AG04449 (cell line): ENCODE results near the gene ARID4B.

Source experiments
- CTCF ChIA-PET: fragments of 350-600 bp; formaldehyde crosslinking; extraction: SDS; loops from one replicate; lab custom pipeline; 2021; ENCODE audit warnings: antibody characterized with exemption; lab: Yijun Ruan, JAX
- POLR2A ChIA-PET: fragments of 400-600, 350-600 bp; formaldehyde crosslinking; extraction: SDS; loops from one replicate; lab custom pipeline; 2020; ENCODE audit warnings: antibody characterized with exemption, inconsistent platforms; lab: Yijun Ruan, JAX
- DNase-seq: peaks from one replicate; pipeline ENCODE4 v3.0.0-alpha.2; 2010; ENCODE audit warnings: low read depth, low spot score
- H3K4me3 ChIP-seq: 2 replicates; pipeline ENCODE4 v1.5.1; 2011; ENCODE audit warnings: low read depth, mild to moderate bottlenecking, control low read depth, low read length
- TF ChIP-seq, protein P1 (sequence below): IDR thresholded peaks from one replicate; pipeline ENCODE4 v1.5.1; 2011; ENCODE audit warnings: mild to moderate bottlenecking, moderate library complexity, low read length, control low read depth, inconsistent platforms; ENCODE audit not compliant: insufficient read depth; ENCODE audit errors: missing control alignments

The ARID4B gene

DNA sequence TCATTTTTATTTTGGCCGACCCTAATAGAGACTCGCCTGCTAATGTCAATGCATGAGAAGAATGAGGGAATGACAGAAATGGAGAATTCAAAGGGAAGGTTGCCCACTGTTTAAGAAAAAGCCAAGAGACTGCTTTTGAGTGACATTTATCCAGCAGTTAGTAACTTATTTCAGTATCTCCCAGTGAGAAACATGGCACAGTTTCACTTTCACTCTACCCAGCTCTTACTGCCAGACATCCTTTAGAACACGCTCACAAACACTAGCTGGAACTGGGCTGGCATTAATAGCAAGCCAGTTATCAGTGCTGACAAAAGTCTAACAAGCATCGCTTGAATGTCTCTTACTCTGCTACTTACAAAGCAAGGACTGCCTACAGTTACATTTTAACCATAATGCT is 8.9 kb upstream of the ARID4B start:
- TF ChIP-seq, protein P1, sequence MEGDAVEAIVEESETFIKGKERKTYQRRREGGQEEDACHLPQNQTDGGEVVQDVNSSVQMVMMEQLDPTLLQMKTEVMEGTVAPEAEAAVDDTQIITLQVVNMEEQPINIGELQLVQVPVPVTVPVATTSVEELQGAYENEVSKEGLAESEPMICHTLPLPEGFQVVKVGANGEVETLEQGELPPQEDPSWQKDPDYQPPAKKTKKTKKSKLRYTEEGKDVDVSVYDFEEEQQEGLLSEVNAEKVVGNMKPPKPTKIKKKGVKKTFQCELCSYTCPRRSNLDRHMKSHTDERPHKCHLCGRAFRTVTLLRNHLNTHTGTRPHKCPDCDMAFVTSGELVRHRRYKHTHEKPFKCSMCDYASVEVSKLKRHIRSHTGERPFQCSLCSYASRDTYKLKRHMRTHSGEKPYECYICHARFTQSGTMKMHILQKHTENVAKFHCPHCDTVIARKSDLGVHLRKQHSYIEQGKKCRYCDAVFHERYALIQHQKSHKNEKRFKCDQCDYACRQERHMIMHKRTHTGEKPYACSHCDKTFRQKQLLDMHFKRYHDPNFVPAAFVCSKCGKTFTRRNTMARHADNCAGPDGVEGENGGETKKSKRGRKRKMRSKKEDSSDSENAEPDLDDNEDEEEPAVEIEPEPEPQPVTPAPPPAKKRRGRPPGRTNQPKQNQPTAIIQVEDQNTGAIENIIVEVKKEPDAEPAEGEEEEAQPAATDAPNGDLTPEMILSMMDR, result no peak
- ChIA-PET POLR2A (no interaction called here), CTCF (no interaction called here)
- DNase-seq, result no peak
- H3K4me3 ChIP-seq, result no peak overlapping the region

DNA sequence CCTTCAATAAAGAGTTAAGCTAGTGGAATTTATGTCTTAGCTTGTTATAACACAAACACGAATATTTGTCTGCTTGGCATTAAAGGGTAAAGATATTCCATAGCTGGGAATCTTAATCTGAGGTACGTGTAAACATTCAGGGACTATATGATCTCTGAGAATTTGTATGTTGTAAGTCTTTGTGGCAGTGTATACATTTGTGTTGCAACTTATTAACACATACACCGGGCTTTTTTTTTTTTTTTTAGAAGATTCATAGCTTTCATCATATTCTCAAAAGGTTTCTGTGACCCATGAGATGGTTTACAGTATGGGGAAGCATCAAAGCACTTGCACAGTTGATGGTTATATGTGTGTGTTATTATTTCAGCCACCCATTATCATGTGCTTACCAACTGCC is 3.4 kb upstream of the ARID4B start:
- no peak overlapping the region for H3K4me3 ChIP-seq
- DNase-seq, result no peak
- ChIA-PET POLR2A (interaction anchor here (1.8 kb wide), 1 partner anchor 84 kb away, joined by 3 read pairs; no protein-coding TSS in a partner anchor), CTCF (interaction anchor here (0.8 to 2.6 kb wide), 4 partner anchors 76 to 270 kb away, joined by 3 to 15 read pairs (median 6); no protein-coding TSS in a partner anchor)
- TF ChIP-seq, protein P1, result no peak

DNA sequence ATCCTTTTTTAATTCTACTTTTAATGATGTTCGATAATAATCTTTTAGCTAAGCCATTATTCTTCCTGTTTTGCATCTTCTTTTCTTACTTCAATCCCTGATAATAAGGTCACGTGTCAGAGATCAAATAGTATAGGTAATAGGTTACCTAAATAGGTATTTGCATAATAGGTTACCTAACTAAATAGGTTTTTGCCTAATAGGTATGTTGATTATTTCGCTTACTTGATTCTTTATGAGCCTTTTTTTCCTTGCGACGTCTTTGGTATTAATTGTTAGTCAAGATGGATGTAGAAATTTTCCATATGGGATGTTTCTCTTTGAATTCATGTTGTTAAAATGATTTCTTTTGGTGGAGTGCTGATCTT is 2.9 kb upstream of the ARID4B start:
- POLR2A ChIA-PET, result interaction anchor here (1.8 kb wide), 1 partner anchor 84 kb away, joined by 3 read pairs; no protein-coding TSS in a partner anchor
- no peak for DNase-seq
- TF ChIP-seq, protein P1, result no peak
- CTCF ChIA-PET, result interaction anchor here (1.2 to 2.6 kb wide), 4 partner anchors 84 to 270 kb away, joined by 3 to 15 read pairs (median 7); partner anchors contain the start of gene B3GALNT2
- H3K4me3 ChIP-seq, result no peak overlapping the region

DNA sequence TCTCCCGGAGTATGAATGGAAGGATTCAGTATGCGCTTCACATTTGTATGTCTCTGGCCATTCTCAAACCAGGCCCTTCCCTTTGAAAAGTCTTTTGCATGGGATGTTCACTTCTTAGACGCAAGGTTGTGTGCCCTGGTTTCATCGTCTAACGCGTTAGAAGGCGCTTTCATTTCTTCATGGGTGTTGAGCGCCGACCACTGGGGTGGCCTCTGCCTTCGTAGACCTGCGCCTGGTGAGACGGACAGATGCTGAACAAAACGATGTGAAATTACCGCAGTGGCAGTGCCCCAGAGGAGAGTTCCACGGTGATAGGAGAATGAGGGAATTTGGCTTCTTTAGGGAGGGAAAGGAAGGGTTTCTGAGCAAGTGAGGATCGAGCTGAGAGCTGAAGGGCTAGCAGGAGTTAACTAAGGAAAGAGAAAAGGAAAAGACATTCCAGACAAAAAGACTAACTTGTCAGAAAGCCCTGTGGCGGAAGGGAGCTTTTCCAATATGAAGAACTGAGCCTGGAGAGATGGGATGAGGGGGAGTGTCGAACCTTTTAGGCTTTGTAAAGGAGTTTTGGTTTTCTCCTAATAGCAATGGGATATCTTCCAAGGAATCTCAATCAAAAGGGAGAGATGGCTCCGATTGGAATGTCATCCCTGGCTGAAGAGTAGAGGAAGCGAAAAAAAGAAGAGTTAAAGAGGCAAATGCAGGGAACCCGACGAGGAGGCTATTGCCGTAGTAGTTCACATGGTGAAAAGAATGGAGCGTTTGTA is 1.3 kb upstream of the ARID4B start:
- CTCF ChIA-PET, result interaction anchor here (1.1 to 2.6 kb wide), 3 partner anchors 13 to 88 kb away, joined by 3 to 15 read pairs (median 8); no protein-coding TSS in a partner anchor
- peak overlapping the region; percentile 60 for H3K4me3 ChIP-seq
- no peak for DNase-seq
- POLR2A ChIA-PET, result interaction anchor here (0.6 to 1.8 kb wide), 5 partner anchors 12 to 200 kb away, joined by 3 to 6 read pairs (median 3); partner anchors contain the start of gene B3GALNT2
- TF ChIP-seq, protein P1, result no peak

DNA sequence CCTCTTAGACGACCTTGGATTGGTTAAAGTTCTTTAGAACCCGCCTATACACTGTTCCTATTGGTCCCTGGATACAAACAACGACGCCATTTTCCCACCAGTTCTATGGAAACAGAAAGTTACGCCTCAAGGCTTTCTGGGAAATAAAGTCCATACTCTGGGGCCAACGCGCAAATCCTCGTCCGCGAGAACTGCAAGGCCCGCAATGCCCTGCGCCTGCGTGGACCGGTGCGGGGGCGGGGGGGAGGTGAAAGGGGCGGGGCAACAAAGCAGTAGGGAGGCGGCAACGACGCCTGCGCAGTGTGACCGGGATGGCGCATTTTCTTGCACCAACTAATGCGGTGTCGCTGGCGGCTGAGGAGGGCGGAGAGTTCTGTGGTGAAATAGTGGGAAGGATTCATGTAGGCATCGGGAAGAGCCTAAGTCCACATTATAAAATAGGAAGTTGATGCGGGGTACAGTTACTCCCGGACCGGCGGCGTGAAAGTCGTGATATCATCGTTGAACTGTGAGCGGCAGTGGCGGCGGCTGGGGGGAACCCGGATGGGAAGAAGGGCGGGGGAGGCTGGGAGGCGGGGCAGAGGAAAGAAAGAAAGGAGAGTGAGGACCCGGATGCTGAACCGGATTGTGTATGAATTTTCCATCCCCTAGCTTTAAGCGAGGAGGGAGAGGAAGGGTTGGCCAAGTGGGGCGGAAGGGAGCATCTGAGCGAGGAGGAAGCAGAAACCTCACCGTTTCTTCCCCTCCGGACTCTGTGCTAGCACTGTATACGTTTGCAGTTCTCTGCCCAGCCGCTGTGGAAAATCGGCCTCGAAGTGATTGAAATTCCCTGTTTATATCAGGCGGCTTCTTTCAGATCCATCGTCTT is 526 bp upstream of the ARID4B start, which contains the start of gene GGPS1:
TSS of gene GGPS1 (plus strand) at position 300 of the 868 bp plus-strand sequence. CDS start 6,695 bp downstream, outside the sequence.
- TF ChIP-seq, protein P1, result peak; percentile 17
- peak; percentile 99 for DNase-seq
- peak within 1 kb of the TSS; percentile 86 for H3K4me3 ChIP-seq
- POLR2A ChIA-PET, result interaction anchor here (0.6 to 1.5 kb wide), 6 partner anchors 14 to 176 kb away, joined by 3 to 6 read pairs (median 4); partner anchors contain the start of gene B3GALNT2
- CTCF ChIA-PET, result interaction anchor here (1.1 to 2.4 kb wide), 4 partner anchors 14 to 88 kb away, joined by 3 to 7 read pairs (median 4); no protein-coding TSS in a partner anchor
